ENCODE measurements around the gene OXNAD1.

The OXNAD1 gene

DNA sequence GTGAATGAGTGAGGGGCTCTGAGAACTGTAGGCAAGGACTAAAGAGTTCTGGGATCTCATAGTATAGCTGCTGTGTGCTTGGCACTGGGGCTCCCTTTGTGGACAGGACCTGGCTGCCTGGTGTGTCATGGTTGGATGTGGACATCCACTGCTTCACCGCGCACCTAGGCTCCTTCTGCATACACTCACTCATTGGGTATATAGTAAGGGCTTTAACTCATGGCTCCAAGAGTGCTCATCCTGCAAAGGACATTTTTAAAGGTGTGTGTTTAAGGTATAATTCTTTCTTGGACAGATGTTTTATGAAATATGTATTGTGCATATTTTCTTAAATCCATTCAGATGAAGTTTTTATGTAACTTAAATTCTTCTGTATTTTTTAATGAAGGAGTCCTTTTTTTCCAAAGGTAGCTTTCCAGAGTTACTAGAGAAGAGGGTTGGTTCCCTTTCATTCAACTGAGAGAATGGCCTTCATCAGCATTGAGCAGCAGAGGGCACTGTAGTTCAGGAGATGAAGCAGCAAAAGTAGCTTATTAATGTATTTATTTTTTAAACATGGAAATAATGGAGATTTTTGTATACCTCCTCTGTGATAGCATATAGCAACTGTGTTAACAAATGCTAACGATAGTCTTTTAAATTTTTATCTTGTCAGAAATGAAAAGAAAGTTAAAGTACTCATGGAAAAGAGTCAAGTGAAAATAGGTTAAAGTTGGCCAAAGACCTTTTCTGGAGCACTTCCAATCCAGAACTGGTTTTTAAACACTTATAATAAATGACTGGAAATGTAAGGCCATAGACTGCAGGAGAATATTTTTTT, 25.2 kb downstream of the OXNAD1 start:
- TF ChIP-seq CTCF (conservative IDR thresholded peaks at IDR 0.05): peak; percentile 90
- H3K27ac ChIP-seq: no peak overlapping the region; the same call in 1 of the 2 replicates

DNA sequence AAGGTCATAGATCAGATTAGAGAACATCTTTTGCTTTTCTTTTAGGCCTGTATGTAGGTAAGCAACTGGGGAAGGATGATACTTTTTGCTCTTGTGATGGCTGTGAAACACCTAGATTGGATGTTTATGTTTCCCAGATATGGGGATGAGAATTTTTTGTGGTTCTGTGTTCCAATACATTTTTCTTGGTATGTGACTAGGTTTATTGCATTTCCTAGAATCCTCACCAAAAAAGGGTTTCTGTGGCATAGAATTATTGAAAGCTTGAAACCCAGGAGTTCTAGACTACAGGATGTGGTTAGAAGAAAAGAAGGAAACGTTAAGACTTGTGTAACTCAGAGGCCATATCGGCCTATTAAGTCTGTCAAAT, 25.8 kb downstream of the OXNAD1 start:
- no peak overlapping the region for H3K27ac ChIP-seq
- no peak for TF ChIP-seq CTCF (conservative IDR thresholded peaks at IDR 0.05)

DNA sequence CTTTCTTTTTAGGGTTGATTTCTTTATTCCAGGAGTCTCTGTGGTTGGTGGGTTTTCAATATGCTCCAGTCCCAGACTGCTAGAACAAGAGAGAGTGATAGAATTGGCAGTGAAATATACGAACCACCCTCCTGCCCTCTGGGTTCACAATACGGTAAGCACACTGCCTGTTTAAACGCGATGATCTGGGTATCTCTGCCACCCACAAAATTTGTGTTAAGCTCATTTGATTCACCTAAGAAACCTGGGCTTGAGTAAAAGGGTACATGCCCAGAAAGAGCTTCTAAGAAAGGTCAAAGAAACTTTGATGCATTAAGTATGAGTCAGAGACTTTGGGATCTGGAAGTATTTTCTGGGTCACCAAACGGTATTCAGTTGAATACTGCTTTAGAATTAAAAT, 29.8 kb downstream of the OXNAD1 start:
- TF ChIP-seq CTCF (conservative IDR thresholded peaks at IDR 0.05): no peak
- H3K27ac ChIP-seq: no peak overlapping the region

DNA sequence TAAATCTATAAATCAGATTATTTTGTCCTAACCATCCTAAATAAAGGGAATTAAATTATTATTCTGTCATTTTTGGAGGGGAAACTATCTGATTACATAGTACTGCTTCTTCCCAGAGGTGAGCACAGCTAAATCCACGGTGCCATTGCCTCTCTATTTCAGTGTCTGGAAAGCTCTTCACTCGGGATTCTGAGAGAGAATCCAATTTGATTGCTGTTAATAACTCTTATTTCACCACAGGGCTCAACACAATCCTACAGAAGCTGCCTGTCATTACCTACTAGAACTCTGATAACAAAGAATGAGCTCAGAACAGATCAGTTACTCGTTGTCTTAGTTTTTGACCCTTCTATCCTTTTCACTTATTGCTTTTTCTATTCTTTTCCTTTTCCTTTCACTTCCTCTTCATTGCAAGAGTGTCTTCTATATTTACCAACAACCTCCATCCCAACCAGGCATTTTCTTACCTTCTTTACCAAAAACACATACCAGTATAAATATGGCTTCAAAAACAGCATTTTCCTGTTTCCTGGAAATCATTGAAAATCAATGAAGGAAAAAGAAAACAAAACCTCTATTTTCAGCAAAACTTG, 30.4 kb downstream of the OXNAD1 start:
- no peak overlapping the region for H3K27ac ChIP-seq
- TF ChIP-seq CTCF (conservative IDR thresholded peaks at IDR 0.05): no peak

DNA sequence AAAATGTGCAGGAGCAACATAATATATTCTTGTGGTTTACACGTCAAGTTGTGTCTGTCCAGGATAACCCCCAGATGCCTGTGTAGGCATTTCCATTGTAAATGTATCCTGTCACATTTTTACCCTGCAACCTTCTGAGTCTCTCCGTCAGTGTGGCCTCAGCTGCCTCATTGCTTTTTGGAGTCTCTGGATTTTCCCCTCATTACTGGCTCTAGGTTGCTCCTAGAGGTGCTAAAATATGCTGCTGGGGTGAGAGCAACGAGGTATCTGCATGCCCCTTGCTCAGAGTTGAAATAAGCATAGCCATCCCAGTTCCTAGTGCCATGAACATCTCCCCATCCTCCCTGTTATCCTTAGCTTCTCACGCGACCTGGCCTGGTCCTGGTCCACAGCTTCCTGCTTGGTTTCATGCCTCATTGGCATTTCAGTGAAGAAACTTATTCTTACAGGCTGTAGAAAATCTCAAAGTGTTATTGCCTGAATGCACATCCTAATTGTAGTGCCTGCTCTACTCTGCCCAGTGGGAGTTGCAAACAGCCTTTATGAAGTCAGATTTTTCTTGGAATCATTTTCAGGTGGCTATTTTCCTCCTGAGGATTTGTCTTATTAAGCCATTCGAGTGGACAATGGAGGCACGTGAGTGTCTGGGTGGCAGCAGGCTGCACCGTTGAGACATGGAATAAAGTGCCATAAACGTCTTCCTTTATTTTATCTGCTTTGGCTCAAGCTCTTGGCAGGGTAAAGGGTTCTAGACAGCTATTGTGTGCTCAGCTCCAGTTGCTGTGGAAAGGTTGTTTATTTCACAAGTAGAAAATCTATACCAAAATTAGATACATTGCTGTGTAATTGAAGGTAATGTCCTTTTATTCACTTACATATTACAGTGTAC, 33.2 kb downstream of the OXNAD1 start:
- no peak for TF ChIP-seq CTCF (conservative IDR thresholded peaks at IDR 0.05)

DNA sequence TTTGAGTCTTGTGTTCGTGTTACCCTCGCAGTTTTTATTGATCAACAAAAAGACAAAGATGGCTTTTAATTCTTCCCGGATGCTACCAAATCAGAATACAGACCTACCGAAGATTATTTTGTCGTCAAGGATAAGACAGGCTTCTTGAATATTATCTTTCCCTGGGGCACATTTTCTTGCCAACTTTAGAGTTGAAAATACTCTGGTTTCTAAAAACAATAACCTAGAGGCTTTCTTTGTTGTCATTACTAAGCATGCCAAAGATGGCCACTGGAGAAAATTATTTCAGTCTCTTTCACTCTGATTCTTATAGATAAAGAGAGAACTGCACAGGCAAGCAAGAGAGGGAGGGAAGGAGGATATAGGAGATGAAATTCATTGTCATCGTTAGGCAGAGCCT, 33.9 kb downstream of the OXNAD1 start:
- H3K27ac ChIP-seq: no peak overlapping the region
- no peak for TF ChIP-seq CTCF (conservative IDR thresholded peaks at IDR 0.05)

More for the DNA sequence above, 33.2 kb downstream of the OXNAD1 start:
- no peak overlapping the region for H3K27ac ChIP-seq

- no peak for TF ChIP-seq CTCF (conservative IDR thresholded peaks at IDR 0.05)
Observed at GRCh38 chr3:16299746-16300145, 34.7 kb downstream of the OXNAD1 start.

More at GRCh38 chr3:16299746-16300145, 34.7 kb downstream of the OXNAD1 start:
- no peak overlapping the region for H3K27ac ChIP-seq

Data from VCaP (cell line).